LNCaP clone FGC (cell line): ENCODE data around the gene NR1D1.

ENCODE experiments used
- DNase-seq: peaks from one replicate; pipeline ENCODE4 v3.0.0-alpha.2; 2011; ENCODE audit warnings: low read depth
- H3K4me3 ChIP-seq: 2 replicates; pipeline ENCODE4 v1.5.1; 2011; ENCODE audit warnings: mild to moderate bottlenecking, low read depth, low read length, control low read depth
- CTCF ChIP-seq: IDR thresholded peaks from 2 replicates; pipeline ENCODE4 v1.5.1; 2012; ENCODE audit warnings: mild to moderate bottlenecking; ENCODE audit not compliant: control insufficient read depth, insufficient read depth; ENCODE audit errors: extremely low read depth

The NR1D1 gene

GRCh38 chr17:40064971-40065768 lies 35.2 kb downstream of the NR1D1 start:
- no peak overlapping the region for H3K4me3 ChIP-seq
- TF ChIP-seq CTCF: no peak
- no peak for DNase-seq

- peak overlapping the region; percentile 91 for H3K4me3 ChIP-seq
- no peak for TF ChIP-seq CTCF
- DNase-seq: no peak
Measured at GRCh38 chr17:40063901-40064531, 36.4 kb downstream of the NR1D1 start.

GRCh38 chr17:40063187-40063771 lies 37.1 kb downstream of the NR1D1 start:
- no peak for TF ChIP-seq CTCF
- DNase-seq: no peak
- H3K4me3 ChIP-seq: peak overlapping the region; percentile 91

GRCh38 chr17:40062329-40063186 lies 37.8 kb downstream of the NR1D1 start, which contains the start of gene THRA:
Gene THRA, plus strand, starts transcription at chr17:40062965. Its CDS starts 11,524 bp downstream, at chr17:40074489.
- DNase-seq: no peak
- peak; percentile 37; the same call in 1 of the 2 replicates for TF ChIP-seq CTCF
- peak within 1 kb of the TSS; percentile 91 for H3K4me3 ChIP-seq

GRCh38 chr17:40061609-40062038 lies 38.8 kb downstream of the NR1D1 start:
- DNase-seq: no peak
- H3K4me3 ChIP-seq: no peak overlapping the region
- no peak for TF ChIP-seq CTCF

- no peak overlapping the region for H3K4me3 ChIP-seq
- TF ChIP-seq CTCF: no peak
- DNase-seq: no peak
Measured at GRCh38 chr17:40060887-40061608, 39.3 kb downstream of the NR1D1 start.
